Astrocyte (in vitro differentiated cells and primary cell): ENCODE results near the gene PNPLA3. TPM values are rescaled to one million over a fixed set of nuclear protein-coding genes. Genes with fewer than 3 reads are reported as not detected.

ENCODE experiments used
- DNase-seq: peaks from one replicate; pipeline ENCODE4 v3.0.0-alpha.2; 2010; ENCODE audit warnings: low read depth
- FAIRE-seq: peaks from 2 replicates; lab custom pipeline; 2011; peaks lifted over from hg19 to GRCh38; lab: Jason Lieb, UNC
- H2AFZ ChIP-seq: 2 replicates; pipeline ENCODE4 v1.6.0; 2012; ENCODE audit warnings: low read depth, low read length, inconsistent platforms
- H3K27ac ChIP-seq: 2 replicates; pipeline ENCODE4 v1.5.1; 2011; ENCODE audit warnings: low read depth, low read length, inconsistent platforms
- H3K27me3 ChIP-seq: 2 replicates; pipeline ENCODE4 v1.6.0; 2011; ENCODE audit warnings: low read length, inconsistent platforms; ENCODE audit not compliant: insufficient read depth
- H3K36me3 ChIP-seq: 2 replicates; pipeline ENCODE4 v1.5.1; 2011; ENCODE audit warnings: low read length, inconsistent platforms; ENCODE audit not compliant: insufficient read depth
- H3K4me1 ChIP-seq: 2 replicates; pipeline ENCODE4 v1.5.1; 2011; ENCODE audit warnings: low read length, inconsistent platforms; ENCODE audit not compliant: insufficient read depth
- H3K4me2 ChIP-seq: 2 replicates; pipeline ENCODE4 v1.6.0; 2012; ENCODE audit warnings: low read length, inconsistent platforms
- H3K4me3 ChIP-seq: 2 replicates; pipeline ENCODE4 v1.5.1; 2011; ENCODE audit warnings: low read depth, mild to moderate bottlenecking, low read length, inconsistent platforms; ENCODE audit not compliant: insufficient read depth
- H3K79me2 ChIP-seq: 2 replicates; pipeline ENCODE4 v1.6.0; 2012; ENCODE audit warnings: mild to moderate bottlenecking, low read length, inconsistent platforms; ENCODE audit not compliant: insufficient read depth
- H3K9ac ChIP-seq: 2 replicates; pipeline ENCODE4 v1.6.0; 2012; ENCODE audit warnings: mild to moderate bottlenecking, low read length, inconsistent platforms
- H3K9me3 ChIP-seq: 2 replicates; pipeline ENCODE4 v1.5.1; 2012; ENCODE audit warnings: low read depth, mild to moderate bottlenecking, low read length, inconsistent platforms; ENCODE audit not compliant: insufficient read depth
- H4K20me1 ChIP-seq: 2 replicates; pipeline ENCODE4 v1.6.0; 2012; ENCODE audit warnings: low read length, inconsistent platforms; ENCODE audit not compliant: insufficient read depth
- H3K27ac Mint-ChIP-seq: one replicate; pipeline ENCODE4 v1.8.0; 2021; ENCODE audit warnings: mild to moderate bottlenecking, mixed read lengths; ENCODE audit not compliant: unreplicated experiment
- H3K27me3 Mint-ChIP-seq: one replicate; pipeline ENCODE4 v1.8.0; 2021; ENCODE audit warnings: low read depth, mixed read lengths; ENCODE audit not compliant: unreplicated experiment
- H3K36me3 Mint-ChIP-seq: one replicate; pipeline ENCODE4 v1.8.0; 2021; ENCODE audit warnings: low read depth, mixed read lengths; ENCODE audit not compliant: unreplicated experiment
- H3K4me1 Mint-ChIP-seq: one replicate; pipeline ENCODE4 v1.8.0; 2021; ENCODE audit warnings: low read depth, mixed read lengths; ENCODE audit not compliant: unreplicated experiment
- H3K4me3 Mint-ChIP-seq: one replicate; pipeline ENCODE4 v1.8.0; 2021; ENCODE audit warnings: mild to moderate bottlenecking, moderate library complexity, mixed read lengths; ENCODE audit not compliant: unreplicated experiment
- H3K9me3 Mint-ChIP-seq: one replicate; pipeline ENCODE4 v1.8.0; 2021; ENCODE audit warnings: mild to moderate bottlenecking, mixed read lengths; ENCODE audit not compliant: unreplicated experiment
- EZH2 ChIP-seq: IDR thresholded peaks from 2 replicates; pipeline ENCODE4 v1.6.1; 2012; ENCODE audit warnings: mild to moderate bottlenecking, low read length, inconsistent platforms; ENCODE audit not compliant: insufficient read depth
- total RNA-seq: library from RNA; stranded (reverse); gene quantifications from 2 replicates; pipeline ENCODE4 v1.2.1, GENCODE V29; 2021
- TF ChIP-seq, protein P1 (sequence below): IDR thresholded peaks from 2 replicates; pipeline ENCODE4 v1.5.1; 2011; ENCODE audit warnings: low read depth, mild to moderate bottlenecking, inconsistent platforms, low read length, moderate library complexity; ENCODE audit not compliant: insufficient read depth

The PNPLA3 gene
- total RNA-seq, 1 donor from 2014 or later = 10.8 TPM

DNA sequence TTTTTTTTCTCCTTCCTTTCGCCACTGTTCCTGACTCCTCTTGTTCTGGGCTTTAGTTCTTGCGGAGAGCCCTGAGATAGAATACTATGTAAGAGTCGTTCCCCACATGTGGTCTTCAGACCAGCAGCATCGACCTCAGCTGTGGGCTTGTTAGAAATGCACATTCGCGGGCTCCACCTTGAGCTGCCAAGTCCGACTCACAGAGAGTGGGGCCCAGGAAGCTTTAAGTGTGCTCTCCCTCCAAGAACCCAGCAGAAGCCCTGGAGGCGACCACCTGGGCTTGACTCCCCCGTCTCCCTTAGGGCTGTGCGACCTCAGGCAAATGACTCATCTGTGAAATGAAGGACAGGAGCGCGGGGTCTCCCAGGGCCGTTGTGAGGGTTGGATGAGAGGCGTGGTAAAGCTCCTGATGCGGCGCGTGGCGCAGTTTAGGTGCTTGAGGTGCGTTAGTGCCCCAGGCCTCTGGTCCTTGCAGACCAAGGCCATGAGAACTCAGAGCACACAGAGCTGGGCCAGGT, 50.5 kb downstream of the PNPLA3 start:
- H3K4me1 Mint-ChIP-seq = no peaks in the 10 kb centered on the region
- Histone ChIP-seq H4K20me1 (peaks cover 25% of the 10 kb centered on the region), H3K36me3 (peaks cover 37% of the 10 kb centered on the region), H3K9me3 (no peaks in the 10 kb centered on the region), H3K4me3 (no peak overlapping the region), H3K9ac (no peak overlapping the region), H3K27me3 (no peaks in the 10 kb centered on the region), H3K4me2 (no peak overlapping the region), H3K79me2 (no peaks in the 10 kb centered on the region), H2AFZ (no peak overlapping the region), H3K27ac (no peak overlapping the region), H3K4me1 (no peaks in the 10 kb centered on the region)
- H3K4me3 Mint-ChIP-seq = no peak overlapping the region
- H3K36me3 Mint-ChIP-seq = peaks cover 18% of the 10 kb centered on the region
- no peak for DNase-seq
- TF ChIP-seq, protein P1, sequence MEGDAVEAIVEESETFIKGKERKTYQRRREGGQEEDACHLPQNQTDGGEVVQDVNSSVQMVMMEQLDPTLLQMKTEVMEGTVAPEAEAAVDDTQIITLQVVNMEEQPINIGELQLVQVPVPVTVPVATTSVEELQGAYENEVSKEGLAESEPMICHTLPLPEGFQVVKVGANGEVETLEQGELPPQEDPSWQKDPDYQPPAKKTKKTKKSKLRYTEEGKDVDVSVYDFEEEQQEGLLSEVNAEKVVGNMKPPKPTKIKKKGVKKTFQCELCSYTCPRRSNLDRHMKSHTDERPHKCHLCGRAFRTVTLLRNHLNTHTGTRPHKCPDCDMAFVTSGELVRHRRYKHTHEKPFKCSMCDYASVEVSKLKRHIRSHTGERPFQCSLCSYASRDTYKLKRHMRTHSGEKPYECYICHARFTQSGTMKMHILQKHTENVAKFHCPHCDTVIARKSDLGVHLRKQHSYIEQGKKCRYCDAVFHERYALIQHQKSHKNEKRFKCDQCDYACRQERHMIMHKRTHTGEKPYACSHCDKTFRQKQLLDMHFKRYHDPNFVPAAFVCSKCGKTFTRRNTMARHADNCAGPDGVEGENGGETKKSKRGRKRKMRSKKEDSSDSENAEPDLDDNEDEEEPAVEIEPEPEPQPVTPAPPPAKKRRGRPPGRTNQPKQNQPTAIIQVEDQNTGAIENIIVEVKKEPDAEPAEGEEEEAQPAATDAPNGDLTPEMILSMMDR = no peak
- no peak for TF ChIP-seq EZH2
- H3K27me3 Mint-ChIP-seq = no peaks in the 10 kb centered on the region
- FAIRE-seq = no peak
- no peak overlapping the region for H3K27ac Mint-ChIP-seq
- no peaks in the 10 kb centered on the region for H3K9me3 Mint-ChIP-seq

DNA sequence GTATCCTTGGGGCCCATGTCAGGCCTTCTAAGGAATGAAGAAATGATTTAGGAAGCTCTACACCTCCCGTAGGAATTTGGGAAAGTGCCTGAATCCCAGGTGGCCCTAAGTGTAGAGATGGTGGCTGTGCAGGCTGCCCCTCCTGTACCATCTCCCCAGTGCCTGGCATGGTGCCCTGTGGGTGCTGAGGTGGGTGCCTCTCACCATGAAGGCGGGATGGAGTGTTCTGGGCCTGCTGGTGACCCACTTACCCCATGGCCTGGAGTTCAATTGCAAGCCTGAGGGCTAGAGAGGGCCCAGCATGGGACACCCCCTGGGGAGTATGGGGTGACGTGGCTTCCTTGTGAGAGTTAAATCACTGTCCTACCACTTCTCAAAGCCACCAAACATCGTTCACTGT, 51.4 kb downstream of the PNPLA3 start:
- no peaks in the 10 kb centered on the region for H3K4me1 ChIP-seq
- H3K4me3 ChIP-seq = no peak overlapping the region
- Mint-ChIP-seq H3K27me3 (no peaks in the 10 kb centered on the region), H3K36me3 (peaks cover 14% of the 10 kb centered on the region), H3K27ac (no peak overlapping the region), H3K4me3 (no peak overlapping the region), H3K9me3 (no peaks in the 10 kb centered on the region), H3K4me1 (no peaks in the 10 kb centered on the region)
- no peak for TF ChIP-seq EZH2
- TF ChIP-seq, protein P1 = no peak
- H4K20me1 ChIP-seq = peaks cover 17% of the 10 kb centered on the region
- H3K36me3 ChIP-seq = peaks cover 43% of the 10 kb centered on the region
- DNase-seq (no peak), FAIRE-seq (no peak)
- H3K79me2 ChIP-seq = no peaks in the 10 kb centered on the region
- H2AFZ ChIP-seq = no peak overlapping the region
- H3K9me3 ChIP-seq = no peaks in the 10 kb centered on the region
- no peak overlapping the region for H3K4me2 ChIP-seq
- H3K9ac ChIP-seq = no peak overlapping the region
- H3K27ac ChIP-seq = no peak overlapping the region
- no peaks in the 10 kb centered on the region for H3K27me3 ChIP-seq
